NK-92 (cell line): Measurements from ENCODE around the gene C1orf226.

Experiments
- DNase-seq: peaks from one replicate; lab custom pipeline; 2025; ENCODE audit not compliant: unreplicated experiment; lab: John Stamatoyannopoulos, UW

Gene C1orf226

GRCh38 chr1:162365284-162366020 lies 16.1 kb upstream of the C1orf226 start:
- no peak for DNase-seq

GRCh38 chr1:162366149-162366548 lies 15.4 kb upstream of the C1orf226 start:
- DNase-seq, result no peak

- DNase-seq, result no peak
Observed at GRCh38 chr1:162366671-162367070, 14.9 kb upstream of the C1orf226 start.

GRCh38 chr1:162367073-162367472 lies 14.5 kb upstream of the C1orf226 start:
- no peak for DNase-seq

- DNase-seq, result no peak
Observed at GRCh38 chr1:162367772-162368171, 13.8 kb upstream of the C1orf226 start.

- no peak for DNase-seq
Observed at GRCh38 chr1:162368451-162368850, 13.1 kb upstream of the C1orf226 start.

- no peak for DNase-seq
Observed at GRCh38 chr1:162369571-162369970, 12.0 kb upstream of the C1orf226 start.

- DNase-seq, result no peak
Observed at GRCh38 chr1:162370161-162370560, 11.4 kb upstream of the C1orf226 start.

- no peak for DNase-seq
Observed at GRCh38 chr1:162370721-162371120, 10.8 kb upstream of the C1orf226 start.

- DNase-seq, result no peak
Observed at GRCh38 chr1:162371611-162372010, 9.9 kb upstream of the C1orf226 start.

GRCh38 chr1:162372159-162373071 lies 9.1 kb upstream of the C1orf226 start:
- DNase-seq, result no peak

GRCh38 chr1:162373072-162373427 lies 8.5 kb upstream of the C1orf226 start:
- no peak for DNase-seq

GRCh38 chr1:162373541-162374260 lies 7.8 kb upstream of the C1orf226 start:
- no peak for DNase-seq

GRCh38 chr1:162374406-162374805 lies 7.1 kb upstream of the C1orf226 start:
- DNase-seq, result no peak

GRCh38 chr1:162375463-162375862 lies 6.1 kb upstream of the C1orf226 start:
- DNase-seq, result no peak

GRCh38 chr1:162376691-162377090 lies 4.8 kb upstream of the C1orf226 start, which contains the start of gene SPATA46:
TSS of gene SPATA46 (minus strand) at chr1:162376854. CDS start at chr1:162376790, 64 bp downstream.
- DNase-seq, result no peak

- no peak for DNase-seq
Observed at GRCh38 chr1:162380061-162380846, 1.3 kb upstream of the C1orf226 start.

- no peak for DNase-seq
Observed at GRCh38 chr1:162381941-162382750, 618 bp downstream of the C1orf226 start.

- no peak for DNase-seq
Observed at GRCh38 chr1:162383091-162383490, 1.6 kb downstream of the C1orf226 start.

- DNase-seq, result no peak
Observed at GRCh38 chr1:162383516-162383915, 2.0 kb downstream of the C1orf226 start.
